ENCODE measurements around the gene RARA.
"Not testable (repeated sequence)": the region's sequence is repeated elsewhere in the genome, so short reads cannot be mapped to it uniquely, and the experiment has no call there.

The RARA gene

DNA sequence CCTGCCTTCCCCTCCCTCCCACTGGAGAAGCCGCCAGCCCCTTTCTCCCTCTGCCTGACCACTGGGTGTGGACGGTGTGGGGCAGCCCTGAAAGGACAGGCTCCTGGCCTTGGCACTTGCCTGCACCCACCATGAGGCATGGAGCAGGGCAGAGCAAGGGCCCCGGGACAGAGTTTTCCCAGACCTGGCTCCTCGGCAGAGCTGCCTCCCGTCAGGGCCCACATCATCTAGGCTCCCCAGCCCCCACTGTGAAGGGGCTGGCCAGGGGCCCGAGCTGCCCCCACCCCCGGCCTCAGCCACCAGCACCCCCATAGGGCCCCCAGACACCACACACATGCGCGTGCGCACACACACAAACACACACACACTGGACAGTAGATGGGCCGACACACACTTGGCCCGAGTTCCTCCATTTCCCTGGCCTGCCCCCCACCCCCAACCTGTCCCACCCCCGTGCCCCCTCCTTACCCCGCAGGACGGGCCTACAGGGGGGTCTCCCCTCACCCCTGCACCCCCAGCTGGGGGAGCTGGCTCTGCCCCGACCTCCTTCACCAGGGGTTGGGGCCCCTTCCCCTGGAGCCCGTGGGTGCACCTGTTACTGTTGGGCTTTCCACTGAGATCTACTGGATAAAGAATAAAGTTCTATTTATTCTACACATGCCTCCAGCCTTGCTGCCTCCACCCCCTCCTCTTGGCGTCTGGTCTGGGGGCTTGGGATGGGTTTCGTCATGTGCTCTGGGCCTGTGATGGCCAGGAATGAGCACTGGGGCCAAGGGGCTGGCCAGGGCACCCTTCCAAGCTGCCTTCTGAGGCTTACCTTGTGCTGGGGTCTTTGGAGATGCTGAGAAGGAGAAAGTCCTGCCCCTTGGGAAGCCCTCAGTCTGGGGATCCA is 48.3 kb downstream of the RARA start:
- FAIRE-seq (no peak), DNase-seq (ENCODE audit: low spot score) (no peak)

DNA sequence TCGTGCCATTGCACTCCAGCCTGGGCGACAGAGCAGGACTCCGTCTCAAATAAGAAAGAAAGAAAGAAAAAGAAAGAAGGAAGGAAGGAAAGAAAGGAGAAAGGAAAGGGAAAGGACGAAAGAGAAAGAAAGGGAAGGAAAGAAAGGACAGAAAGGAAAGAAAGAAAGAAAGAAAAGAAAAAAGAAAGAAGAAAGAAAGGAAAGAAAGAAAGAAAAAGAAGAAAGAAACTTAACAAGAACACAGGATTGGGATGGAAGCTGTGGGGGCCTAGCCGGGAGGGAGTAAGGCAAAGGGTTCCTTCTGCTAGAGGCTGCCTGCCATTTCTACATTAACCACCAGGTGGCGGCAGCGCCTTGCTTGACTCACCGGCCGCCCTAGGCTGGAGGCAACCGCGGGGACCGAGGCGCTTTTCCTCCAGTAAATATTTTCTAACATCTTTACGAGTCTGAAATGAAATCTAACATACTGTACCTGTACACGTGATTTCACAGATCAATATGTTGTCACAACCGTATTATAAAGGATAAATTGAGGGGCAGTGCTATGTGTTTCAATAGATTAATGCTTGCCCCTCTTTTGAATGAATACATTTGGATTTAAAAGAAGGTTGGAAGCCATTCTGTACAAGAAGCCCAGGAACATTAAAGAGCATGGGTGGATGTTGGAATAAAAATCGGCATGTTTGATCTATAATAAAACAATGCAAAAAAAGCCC is 49.5 kb downstream of the RARA start:
- DNase-seq (ENCODE audit: low spot score) = peak; percentile 52
- peak; percentile 78 for FAIRE-seq

DNA sequence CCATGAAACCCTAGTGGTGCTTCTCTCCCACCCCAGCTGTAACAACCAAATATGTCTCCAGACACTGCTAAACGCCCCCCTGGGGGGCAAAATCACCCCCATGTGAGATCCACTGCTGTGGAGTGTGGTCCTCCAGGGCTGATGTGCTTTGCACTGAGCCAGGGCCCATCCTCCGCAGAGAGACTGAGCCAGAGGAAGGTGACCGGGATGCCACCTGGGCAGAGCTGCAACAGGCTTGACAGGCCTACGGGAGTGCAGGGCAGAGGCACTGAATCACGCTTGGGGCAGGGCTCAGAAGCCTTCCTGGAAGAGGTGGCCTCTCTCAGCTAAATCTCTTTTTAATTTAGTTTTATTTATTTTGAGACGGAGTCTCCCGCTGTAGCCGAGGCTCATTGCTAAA is 51.1 kb downstream of the RARA start:
- DNase-seq (ENCODE audit: low spot score) (no peak), FAIRE-seq (no peak)

- FAIRE-seq (no peak), DNase-seq (ENCODE audit: low spot score) (no peak)
Measured at GRCh38 chr17:40361063-40361924, 52.3 kb downstream of the RARA start.

- DNase-seq (ENCODE audit: low spot score) (no peak), FAIRE-seq (no peak)
Measured at GRCh38 chr17:40361925-40362695, 53.1 kb downstream of the RARA start.

DNA sequence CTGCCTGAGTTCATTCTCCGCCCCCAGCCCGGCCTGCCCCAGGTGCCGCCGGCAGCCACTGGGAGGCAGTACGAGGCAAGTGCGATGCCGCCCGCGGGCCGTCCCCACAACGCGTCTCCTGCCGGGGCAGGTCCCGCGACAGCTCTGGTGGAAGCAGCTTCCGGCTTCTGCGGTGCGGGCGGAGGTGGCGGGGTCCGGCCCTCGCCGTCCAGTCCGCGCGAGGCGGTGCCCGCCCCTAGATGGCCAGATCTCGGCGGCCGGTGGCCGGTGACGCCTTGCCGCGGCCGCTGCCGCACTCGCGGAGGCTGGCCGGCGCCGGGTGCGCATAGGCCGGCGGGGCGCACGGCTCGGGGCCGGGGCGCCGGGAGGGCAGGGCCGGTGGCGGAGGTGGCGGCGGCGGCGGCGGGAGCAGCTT is 53.7 kb downstream of the RARA start:
- peak; percentile 63 for DNase-seq (ENCODE audit: low spot score)
- FAIRE-seq = no peak

- DNase-seq (ENCODE audit: low spot score) = no peak
- FAIRE-seq = no peak
Measured at GRCh38 chr17:40363111-40363827, 54.3 kb downstream of the RARA start.

- DNase-seq (ENCODE audit: low spot score) (no peak), FAIRE-seq (no peak)
Measured at GRCh38 chr17:40364121-40364861, 55.3 kb downstream of the RARA start, which contains the start of gene GJD3. TSS of gene GJD3 (minus strand) at chr17:40364737. CDS start at chr17:40363815, 922 bp downstream.

- FAIRE-seq = no peak
- DNase-seq (ENCODE audit: low spot score) = no peak
Measured at GRCh38 chr17:40364906-40365305, 55.9 kb downstream of the RARA start.

GRCh38 chr17:40366076-40366860 is 57.3 kb downstream of the RARA start:
- DNase-seq (ENCODE audit: low spot score) = no peak
- FAIRE-seq = no peak

- FAIRE-seq (no peak), DNase-seq (ENCODE audit: low spot score) (no peak)
Measured at GRCh38 chr17:40366861-40367518, 58.0 kb downstream of the RARA start.

DNA sequence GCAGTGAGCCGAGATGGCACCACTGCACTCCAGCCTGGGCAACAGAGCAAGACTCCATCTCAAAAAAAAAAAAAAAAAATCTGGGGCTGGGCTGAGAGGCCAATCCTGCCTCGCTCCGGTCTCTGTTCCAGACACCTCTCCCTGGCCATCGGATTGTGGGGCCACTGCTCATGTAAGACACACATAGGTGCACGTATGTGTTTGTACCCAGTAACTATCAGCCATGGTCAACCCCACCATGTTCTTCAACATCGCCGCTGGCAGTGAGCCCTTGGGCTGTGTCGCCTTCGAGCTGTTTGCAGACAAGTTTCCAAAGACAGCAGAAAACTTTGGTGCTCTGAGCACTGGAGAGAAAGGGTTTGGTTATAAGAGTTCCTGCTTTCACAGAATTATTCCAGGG is 58.7 kb downstream of the RARA start:
- FAIRE-seq; DNase-seq (ENCODE audit: low spot score): not testable (repeated sequence)

DNA sequence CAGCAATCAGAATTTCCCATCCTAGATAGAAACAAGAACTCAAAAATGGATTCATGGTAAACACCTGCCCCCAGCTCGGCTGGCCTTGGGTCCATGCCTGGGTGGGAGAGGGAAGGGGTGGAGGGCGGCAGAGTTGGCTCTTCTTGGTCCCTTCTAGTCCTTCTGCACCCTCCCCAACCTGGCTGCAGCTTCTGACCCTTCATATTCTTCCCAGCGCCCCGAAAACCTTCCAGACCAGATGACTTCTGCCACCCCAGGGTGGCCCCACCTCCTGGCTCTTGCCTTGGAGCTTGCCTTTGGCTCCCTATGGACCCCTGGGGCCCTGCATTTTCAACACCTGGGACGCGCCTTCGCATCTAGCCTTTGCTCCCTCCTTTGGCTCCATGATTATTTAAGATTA is 60.9 kb downstream of the RARA start:
- FAIRE-seq = no peak
- no peak for DNase-seq (ENCODE audit: low spot score)

GRCh38 chr17:40371261-40371929 is 62.4 kb downstream of the RARA start:
- no peak for DNase-seq (ENCODE audit: low spot score)

DNA sequence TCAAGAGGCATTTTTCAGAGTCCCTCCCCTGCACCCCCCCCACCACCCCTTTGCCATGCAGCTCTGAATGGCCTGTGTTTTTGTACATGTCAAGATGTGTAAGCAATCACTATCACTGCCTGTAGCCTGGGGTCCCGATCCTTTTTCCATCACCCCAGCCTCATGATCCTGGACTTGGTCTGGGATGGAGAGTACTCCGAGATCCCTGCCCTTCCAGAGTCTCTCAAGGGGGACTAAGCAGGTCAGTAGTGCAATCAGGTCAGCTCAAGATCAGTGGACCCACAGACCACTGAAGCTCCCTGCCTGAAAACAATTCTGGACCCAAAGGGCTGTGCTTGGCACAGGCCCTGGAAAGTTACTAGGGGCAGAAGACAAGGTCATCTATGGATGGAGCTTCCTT is 63.1 kb downstream of the RARA start:
- DNase-seq (ENCODE audit: low spot score) (no peak), FAIRE-seq (no peak)

More at GRCh38 chr17:40371261-40371929, 62.4 kb downstream of the RARA start:
- no peak for FAIRE-seq

GRCh38 chr17:40372644-40373043 is 63.7 kb downstream of the RARA start:
- not testable (repeated sequence) for FAIRE-seq

DNA sequence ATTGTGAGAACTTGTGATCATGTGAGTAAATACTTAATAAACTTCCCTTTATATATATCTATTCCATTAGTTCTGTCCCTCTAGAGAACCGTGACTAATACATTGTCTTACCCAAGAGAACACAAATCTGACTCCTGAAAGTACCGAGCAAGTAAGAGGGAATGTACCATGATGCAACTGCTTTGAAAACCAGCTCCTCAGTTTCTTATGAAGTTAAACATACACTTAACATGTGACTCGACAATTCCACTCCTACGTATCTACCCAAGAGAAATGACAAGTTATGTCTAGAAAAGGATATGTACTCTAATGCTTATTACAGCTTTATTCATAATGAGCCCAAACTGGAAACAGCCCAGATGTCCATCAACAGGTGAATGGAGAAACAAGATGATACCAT is 64.3 kb downstream of the RARA start:
- FAIRE-seq (no peak), DNase-seq (ENCODE audit: low spot score) (peak; percentile 16)

More at GRCh38 chr17:40372644-40373043, 63.7 kb downstream of the RARA start:
- DNase-seq (ENCODE audit: low spot score) = not testable (repeated sequence)
